ENCODE data around the gene STK32C.

Gene STK32C

GRCh38 chr10:132195366-132196075 is 112.2 kb downstream of the STK32C start:
- no peak for DNase-seq

DNA sequence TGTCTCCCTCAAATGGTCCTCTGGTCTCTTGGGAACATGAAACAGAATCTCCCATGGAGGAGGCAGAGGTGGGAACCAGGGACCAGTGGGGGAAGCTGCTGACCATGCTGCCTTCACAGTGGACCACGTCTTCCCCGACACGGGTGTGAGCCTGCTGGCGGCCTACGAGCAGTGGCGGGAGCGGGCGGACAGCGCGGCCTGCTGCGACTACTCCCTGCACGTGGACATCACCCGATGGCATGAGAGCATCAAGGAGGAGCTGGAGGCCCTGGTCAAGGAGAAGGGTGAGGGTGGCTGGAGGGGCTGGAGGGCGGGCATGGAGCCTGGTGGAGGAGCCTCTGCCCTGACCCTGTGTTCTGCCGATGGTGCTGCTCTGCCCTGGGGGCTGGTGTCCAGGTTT is 113.0 kb downstream of the STK32C start:
- DNase-seq = no peak

GRCh38 chr10:132193907-132194552 is 113.7 kb downstream of the STK32C start:
- DNase-seq = no peak

- DNase-seq = no peak
Observed at GRCh38 chr10:132192991-132193665, 114.6 kb downstream of the STK32C start.

GRCh38 chr10:132192076-132192975 is 115.4 kb downstream of the STK32C start:
- DNase-seq = no peak

DNA sequence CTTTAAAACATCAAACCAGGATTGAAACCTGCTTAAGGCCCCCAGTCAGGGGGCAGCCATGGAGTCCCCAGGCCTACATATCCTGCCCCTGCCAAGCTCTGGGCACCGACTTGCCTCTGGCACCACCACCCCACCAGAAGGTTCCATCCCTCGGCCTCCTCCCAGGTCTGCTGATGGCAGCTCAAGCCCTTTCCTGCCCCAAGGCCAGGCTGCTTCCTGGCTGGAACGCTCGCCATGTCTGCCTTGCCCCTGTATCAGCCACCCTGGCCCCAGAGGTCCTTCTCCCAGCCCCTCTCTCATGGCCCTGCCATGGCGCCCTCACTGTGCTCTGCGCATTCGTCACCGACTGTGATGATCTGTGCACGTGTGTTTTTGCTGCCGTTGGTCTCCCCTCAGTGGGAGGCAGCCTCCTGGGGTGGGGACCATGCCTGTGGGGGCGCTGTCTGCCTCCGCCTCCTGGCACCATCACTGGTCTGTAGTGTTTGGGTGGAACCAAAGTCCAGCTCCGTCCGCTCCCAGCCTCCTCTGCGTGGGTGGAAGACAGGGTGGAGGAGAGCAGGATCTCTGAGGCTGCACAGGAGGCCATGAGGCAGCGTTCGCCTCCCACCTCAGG is 117.8 kb downstream of the STK32C start:
- DNase-seq = no peak

DNA sequence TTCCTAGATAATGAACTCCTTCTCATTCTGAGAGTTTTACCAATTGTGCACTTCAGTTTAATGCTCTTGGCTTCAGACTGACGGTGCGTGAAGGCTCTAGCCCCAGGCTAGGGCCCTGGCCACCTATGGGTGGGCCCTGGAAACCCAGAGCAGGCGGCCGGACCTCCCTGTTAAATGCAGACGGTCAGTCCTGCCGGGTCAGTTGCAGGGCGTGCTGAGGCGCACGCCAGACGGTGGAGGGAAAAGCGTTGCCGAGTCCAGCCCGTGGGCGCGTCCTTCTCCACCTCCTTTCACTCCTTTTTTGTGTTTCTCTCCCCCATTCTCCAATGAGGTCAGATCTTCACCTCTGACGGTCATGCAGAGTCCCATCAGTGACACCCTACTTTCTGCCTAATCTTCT is 118.7 kb downstream of the STK32C start:
- no peak for DNase-seq

DNA sequence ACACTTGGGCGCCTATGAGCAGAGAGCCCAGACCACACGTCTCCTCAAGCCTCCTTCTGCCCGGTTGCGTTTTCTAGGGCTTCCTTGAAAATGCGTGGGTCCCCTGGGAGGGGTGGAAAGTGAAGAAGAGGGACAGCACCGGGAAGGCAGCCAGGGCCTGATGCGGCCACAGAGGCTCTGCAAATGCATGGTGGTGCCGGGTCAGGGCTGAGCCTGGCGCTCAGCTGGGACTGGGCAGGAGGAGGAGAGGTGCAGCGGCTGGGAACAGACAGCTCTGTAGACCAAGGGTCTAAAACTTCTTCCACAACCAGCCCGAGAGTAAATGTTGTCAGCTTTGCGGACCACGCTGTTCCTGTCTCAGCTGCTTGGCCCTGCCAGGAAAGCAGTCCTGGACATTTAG is 119.4 kb downstream of the STK32C start:
- DNase-seq = no peak

- no peak for DNase-seq
Observed at GRCh38 chr10:132187430-132188138, 120.2 kb downstream of the STK32C start.

DNA sequence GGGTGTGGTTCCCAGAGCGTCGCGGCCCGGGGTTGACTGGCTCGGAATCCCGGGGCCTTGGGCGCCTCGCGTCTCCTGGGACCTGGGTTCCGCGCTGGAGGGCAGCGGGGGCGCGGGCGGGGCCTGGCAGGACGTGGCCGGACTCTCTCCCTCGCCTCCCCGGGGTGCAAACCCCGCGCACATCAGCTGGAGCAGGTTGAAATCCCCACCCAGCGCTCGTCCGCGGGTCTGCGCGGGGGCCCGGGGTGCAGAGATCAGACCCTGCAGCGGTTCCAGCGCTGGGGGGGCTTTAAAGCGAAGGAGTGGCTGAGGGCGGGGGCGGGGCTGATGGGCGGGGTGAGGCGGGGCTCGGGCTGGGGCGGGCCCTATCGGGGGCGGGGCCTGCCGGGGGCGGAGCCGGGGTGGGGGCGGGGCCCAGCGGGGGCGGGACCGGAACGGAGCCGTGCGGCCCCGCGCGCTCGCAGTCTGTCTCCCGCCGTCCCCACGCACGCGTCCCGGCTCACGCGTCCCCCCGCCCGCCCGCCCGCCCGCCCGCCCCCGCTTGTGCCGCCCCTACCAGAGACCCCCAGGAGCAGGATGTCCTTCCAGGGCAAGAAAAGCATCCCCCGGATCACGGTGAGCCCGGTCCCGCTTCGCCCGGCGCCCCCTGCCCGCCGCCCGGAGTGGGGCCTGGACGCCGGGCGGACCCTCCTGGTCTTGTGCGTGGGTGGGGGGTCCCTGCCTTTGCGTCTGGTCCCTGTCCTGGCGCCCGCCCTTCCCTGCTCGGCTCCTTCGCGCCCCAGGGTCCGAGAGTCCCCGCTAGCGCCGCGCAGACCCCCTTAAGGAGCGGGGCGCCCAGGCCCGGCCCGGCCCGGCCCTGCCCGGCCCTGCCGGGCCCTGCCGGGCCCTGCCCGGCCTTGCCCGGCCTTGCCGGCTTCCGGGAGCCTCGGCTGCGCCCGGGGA is 121.0 kb downstream of the STK32C start, which contains the start of gene DPYSL4:
Gene DPYSL4, plus strand, starts transcription at position 461 of the 942 bp plus-strand sequence. Its CDS starts 116 bp downstream, at position 577.
- no peak for DNase-seq

DNA sequence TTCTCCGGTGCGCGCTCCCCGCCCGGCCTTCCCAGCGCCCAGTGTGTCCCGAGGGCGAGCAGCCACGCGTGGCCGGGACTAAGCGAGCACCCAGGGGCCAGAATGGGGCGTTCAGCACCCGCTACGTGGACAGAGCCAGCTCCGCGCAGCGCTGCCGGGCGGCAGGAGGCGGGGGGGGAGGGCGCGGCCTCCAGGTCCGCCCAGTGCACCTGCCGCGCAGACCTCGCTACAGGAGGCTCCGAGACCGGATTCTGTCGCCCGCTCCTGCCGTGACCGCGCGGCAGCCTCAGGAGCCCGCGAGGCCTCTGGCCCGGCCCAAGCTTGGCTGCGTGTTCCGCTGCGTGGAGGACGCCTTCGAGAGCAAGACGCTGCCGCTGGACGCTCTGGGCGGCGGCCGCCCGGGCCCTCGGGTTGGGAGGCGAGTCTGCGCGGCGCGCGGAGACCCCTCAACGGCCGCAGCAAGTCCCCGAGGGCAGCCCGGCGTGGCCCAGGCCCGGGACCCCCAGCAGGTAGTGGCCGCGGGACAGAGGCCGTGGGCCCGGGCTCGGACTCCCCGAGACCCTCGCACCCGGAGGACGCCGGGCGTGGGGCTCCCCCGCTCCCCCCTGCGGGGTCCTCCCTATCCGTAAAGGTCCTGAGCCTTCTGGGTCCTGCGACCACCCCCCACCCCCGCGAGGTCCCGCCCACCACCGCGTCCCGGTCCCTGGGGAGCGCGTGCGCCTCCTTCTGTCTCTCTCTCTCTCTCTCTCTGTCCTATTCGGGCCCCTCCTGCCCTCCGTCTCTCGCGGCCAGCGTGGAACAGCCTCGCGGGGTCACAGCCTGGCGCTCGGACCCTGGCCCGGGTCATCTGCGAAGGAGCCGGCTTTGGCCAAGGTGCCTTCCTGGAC is 121.9 kb downstream of the STK32C start:
- DNase-seq = no peak

GRCh38 chr10:132184816-132185593 is 122.7 kb downstream of the STK32C start:
- DNase-seq = no peak

DNA sequence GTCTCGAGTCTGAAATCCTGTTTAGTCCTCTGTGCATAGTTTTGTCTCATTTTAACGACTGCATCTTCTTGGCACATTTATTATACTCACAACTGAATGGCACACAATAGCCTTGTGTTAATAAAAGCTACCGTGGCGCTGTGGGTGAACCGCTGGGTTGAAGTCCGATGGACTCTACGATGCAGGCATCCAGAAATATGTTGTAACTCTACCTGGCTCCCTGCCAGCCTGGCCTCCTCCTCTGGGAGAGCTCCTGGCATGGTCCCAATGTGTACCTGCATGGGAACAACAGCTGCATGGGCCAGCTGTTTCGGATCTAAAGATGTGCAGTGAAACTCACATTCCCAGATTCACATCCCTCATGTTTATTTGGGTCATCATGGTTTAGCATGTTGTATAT is 124.7 kb downstream of the STK32C start:
- no peak for DNase-seq

- no peak for DNase-seq
Observed at GRCh38 chr10:132182591-132182990, 125.2 kb downstream of the STK32C start.

GRCh38 chr10:132181691-132182425 is 125.9 kb downstream of the STK32C start:
- DNase-seq = no peak

DNA sequence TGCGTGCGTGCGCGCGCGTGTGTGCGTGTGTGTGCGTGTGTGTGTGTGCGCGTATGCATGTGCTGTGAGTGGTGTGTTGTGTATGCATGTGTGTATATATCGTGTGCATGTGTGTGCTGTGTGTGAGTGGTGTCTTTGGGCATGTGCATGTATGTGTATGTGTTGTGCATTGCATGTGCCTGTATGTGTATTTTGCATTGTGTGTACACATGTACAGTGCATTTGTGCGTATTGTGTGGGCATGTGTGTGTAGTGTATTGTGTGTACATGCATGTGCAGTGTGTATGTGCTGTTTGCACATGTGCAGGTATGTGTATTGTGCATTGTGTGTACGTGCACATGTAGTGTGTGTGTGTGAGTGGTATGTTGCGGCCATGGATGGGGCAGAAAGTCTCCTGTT is 127.0 kb downstream of the STK32C start:
- no peak for DNase-seq

DNA sequence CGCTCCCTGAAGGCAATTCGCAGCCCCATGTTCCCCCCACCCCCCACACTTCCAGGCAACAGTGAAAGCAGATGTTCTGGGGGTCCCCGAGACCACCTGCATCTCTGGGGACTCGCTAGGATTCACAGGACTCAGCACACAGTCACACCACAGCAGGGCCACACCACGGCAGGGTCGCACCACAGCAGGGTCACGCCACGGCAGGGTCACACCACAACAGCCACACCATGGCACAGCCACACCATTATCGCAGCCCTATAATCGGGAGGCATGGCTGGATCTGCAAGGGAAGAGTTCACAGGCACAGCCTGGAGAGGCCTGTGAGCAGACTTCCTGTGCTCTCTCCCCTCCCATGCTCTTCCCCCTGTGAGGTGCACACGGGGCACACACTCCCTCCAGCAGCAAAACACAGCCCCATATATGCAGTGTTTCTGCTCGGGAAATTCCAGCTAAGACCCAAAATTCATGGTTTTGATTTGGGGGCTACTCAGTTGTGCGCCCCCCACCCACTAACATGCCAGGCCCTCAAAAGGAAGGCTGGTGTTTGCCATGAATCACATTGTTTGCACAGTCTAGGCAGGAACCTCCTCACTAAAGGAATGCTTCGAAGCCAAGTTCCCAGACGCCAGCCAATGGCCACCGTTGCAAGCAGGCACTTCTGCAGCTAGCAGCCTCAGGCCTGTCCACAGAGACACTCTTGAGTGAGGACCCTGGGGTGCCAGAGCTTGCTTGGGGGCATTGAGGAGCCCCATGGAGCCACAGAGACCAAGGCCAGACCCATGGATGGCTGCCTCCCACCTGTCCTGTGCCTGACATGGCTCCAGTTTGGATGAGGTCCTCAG is 128.0 kb downstream of the STK32C start:
- DNase-seq = no peak
